SIG-M5 treated with dmso at 0.1 percent for 504 hours (cell line): ENCODE measurements around the gene GCG.

Source experiments
- DNase-seq: peaks from one replicate; lab custom pipeline; 2025; ENCODE audit not compliant: unreplicated experiment; lab: John Stamatoyannopoulos, UW

Gene GCG

DNA sequence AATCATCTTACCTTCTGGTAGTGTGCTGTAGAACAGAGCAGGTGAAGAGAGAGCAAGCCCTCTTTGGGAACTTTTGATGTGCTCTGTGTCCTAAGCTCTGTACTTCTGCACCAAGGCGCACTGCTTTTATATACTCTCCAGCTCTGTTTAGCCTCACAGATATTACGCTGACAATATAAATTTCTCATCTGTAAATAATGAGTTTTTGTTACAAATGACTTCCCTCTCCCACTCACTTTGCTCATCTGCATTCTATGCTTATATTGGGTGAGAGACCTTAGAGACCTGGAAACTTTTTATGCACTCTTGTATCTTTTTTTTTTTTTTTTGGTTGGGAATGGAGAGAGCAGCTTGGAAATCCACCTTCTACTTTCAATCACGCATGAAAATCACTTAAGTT is at the start of gene GCG:
Gene GCG (minus strand): TSS at position 101 of the 400 bp plus-strand sequence. CDS start 3,069 bp downstream, outside the sequence.
- no peak for DNase-seq

GRCh38 chr2:162200636-162201035 is 48.6 kb upstream of the GCG start:
- no peak for DNase-seq

GRCh38 chr2:162199913-162200312 is 47.9 kb upstream of the GCG start:
- DNase-seq = no peak

GRCh38 chr2:162198239-162198638 is 46.2 kb upstream of the GCG start:
- DNase-seq = no peak

- no peak for DNase-seq
Measured at GRCh38 chr2:162197069-162197825, 45.2 kb upstream of the GCG start.

DNA sequence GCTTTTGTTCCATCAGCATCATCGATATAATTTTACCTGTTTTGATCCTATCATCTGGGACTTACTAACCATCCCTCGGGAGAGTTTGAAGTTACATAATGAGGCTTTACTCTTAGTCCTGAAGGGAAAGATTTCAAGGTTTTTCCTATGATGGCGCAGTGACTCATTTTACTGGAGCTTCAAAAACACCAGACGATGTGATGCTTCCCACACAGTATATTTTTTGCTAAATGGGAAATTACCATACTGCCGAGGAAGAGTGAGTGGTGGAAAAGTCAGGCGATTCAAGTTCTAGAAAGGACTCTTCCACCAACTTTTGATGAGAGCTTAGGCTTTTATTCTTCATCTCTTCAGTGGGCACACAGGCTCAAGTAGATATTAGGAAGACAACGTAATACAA is 44.6 kb upstream of the GCG start:
- no peak for DNase-seq

- no peak for DNase-seq
Measured at GRCh38 chr2:162188451-162188850, 36.4 kb upstream of the GCG start.

DNA sequence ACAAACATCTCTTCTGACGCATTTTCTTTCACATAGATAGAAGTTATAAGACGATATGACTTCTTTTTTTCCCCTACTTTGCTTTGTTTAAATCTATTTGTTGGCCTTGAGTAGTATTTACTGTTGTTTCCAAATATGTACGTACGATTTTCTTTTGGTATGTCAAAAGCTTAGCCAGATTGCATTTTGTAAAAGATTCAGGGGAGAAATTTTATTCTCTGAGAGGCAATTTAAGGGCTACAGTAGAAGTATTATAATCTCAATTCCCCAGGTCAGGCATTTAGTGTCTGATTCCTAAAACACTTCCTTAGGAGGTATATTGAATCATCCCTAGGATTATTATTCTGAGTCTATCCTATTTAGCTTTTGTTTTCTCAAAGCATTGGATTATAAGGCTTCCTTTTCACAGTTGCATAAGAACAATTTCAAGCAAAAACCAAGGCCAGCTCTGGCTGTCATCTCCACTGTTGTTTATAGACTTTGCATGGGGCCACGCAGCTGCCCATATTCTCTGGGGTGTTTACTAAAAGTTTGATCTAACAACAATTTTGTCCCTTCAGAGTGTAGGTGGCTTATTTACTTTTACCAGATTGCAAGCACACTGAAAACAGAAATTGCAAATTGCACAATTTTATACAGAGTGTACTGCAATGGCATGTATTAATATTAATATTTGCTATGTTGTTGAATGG is 33.6 kb upstream of the GCG start:
- no peak for DNase-seq

DNA sequence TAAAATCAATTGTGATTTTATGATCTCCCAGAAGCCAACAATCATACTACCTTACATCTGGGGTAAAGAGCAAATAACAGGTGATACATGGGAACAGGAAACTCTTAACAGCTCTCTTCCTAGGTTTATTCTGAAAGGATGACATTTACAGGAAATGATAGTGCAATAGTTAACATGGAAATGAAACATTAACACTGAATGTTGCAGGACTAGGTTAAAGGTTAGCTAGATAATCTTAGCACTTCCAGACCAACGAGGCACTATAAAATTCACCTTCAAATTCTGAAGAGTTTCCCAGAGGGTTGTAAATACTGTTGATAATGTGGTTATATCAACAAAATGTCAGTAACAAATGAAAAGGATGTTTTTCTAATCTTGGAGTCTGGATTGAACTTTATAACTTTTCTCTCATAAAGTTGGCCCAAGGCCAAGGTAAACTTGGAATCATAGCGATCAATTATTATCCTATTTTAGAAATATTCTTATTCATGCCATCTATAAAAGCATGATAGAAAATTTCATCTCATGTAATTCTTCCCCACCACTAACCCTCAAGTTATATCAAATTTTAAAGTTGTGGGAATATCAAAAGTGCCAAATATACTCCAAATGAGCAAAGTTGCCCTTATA is 32.9 kb upstream of the GCG start:
- no peak for DNase-seq

DNA sequence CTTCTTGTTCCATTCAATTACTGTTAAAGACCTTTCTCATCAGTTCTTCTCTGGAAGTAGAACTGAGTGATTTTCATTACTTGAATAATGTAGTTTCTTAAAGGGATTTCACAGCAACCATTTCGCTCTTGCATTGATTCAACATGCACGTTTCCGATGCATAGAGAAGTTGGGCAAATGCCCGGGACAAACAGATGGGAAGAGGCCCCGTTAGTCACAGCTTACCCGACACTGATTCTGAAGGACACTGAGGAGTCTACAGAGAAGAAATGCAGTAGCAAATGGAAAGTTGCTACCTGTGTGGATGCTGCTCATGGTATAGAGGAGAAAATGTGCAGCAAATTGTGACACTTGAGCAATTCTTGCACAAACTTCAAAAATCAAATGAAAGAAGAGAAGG is 32.3 kb upstream of the GCG start:
- DNase-seq = no peak

- DNase-seq = no peak
Measured at GRCh38 chr2:162182395-162182794, 30.3 kb upstream of the GCG start.

- DNase-seq = no peak
Measured at GRCh38 chr2:162177301-162177700, 25.3 kb upstream of the GCG start.

- DNase-seq = no peak
Measured at GRCh38 chr2:162175714-162176113, 23.7 kb upstream of the GCG start.

- DNase-seq = no peak
Measured at GRCh38 chr2:162174746-162175145, 22.7 kb upstream of the GCG start.

DNA sequence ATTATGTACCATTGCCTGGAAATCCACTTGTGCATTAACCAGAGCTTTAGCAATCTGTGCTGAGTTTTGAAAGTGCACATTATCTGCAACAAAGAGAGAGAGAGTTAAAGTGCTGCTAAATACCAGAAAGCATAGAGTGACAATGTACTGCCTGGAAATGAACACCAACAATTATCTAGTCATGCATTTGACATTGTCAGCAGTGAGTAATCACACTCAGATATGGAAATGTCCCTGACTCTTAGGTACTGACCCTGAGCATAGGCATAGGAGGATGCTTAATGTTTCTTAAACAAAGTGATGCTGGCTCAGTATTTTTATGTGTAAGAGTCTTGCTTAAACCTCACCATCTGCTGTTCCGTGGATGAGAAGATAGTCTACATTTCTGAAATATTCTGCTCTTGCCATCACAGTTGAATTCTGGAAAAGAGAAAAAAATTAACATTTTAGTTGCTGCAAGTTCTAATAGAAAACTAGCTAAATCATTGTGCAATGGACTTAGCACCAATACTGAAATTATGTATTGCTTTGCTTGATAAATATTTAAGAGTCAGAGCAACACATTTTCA is 20.8 kb upstream of the GCG start:
- no peak for DNase-seq

DNA sequence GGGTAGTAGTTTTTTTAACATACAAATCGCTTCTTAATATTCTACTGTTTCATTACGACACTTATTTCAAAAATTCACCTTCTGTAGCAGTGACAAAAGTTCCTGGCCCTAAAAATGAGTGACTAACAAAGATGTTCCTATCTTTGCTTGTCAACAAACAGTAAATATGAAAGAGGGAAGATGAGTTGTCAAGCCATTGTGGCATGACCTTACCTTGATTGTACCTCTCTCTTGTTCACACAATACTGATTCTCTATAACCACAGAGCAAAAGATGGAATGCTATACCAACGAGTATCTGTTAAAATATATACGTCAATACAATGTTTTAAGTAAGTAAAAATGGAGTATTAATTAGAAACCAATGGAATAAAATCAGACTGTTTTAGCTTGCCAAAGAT is 14.7 kb upstream of the GCG start:
- no peak for DNase-seq

DNA sequence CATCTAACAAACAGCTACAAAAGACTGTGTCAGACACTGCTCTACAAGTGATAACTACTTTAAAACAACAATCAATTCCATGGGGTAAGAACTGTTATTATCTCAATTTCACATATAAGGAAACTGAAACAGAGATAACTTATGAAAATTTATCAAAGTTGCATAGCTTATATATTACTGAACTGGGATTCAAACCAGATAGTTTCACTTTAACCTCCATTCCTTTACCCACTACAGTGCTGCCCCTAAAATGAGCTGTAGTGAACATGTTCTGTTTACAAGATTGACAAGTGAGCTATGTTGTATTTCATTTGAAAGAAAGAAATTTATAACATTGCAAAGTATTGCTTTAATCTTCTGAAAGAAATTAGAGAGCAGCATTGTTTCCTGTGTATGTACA is 14.1 kb upstream of the GCG start:
- DNase-seq = no peak

DNA sequence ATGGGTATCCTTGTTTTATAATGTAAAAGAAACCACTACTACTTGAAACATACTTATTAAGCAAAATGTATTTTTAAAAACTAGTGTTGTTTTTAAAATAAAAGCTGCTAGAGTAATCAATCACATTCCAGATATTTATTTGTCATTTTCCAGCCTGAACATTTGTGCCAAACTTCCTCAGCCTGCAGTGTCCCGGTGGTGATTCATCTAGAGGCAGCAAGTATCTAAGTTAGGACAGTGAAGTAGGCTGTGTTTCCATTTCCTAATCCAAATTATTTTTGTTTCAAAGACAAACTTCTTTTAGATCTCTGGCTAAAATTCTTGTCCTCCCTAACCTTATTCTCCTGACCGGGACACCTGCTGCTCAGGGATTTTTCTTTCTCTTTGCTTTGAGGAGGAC is 12.8 kb upstream of the GCG start:
- no peak for DNase-seq

DNA sequence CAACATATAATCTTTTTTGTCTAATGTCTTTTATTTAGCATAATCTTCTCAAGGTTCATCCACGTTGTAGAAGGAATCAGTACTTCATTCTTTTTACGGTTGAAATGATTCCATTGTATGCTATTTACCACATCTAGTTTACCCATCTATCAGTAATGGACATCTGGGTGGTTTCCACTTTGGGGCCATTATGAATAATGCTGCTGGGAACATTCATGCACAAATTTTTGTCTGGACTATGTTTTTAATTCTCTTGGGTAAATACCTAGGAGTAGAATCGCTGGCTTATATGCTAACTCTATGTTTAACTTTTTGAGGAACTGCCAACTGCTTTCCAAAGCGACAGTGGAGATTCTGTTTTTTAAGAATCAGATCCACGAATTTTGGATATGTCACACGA is 7.4 kb upstream of the GCG start:
- DNase-seq = no peak

DNA sequence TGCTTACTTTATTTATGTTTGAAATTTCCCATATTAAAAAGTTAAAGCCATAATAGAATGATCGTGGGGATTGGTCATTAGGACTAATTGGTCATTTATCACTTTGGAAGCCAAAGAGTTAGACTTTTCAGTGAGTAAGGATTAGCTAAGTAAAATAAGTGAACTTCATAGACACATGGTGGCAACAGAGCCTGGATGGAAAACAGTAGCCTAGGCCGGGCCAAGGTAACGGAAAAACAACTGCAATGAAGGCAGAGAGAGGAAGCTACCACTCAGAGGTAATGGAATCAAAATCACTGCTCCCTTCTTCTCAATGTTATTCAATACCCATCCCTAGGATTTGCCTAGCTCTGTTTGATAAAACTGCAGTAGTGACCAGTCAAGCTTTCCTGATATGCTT is 4.1 kb upstream of the GCG start:
- DNase-seq = no peak

DNA sequence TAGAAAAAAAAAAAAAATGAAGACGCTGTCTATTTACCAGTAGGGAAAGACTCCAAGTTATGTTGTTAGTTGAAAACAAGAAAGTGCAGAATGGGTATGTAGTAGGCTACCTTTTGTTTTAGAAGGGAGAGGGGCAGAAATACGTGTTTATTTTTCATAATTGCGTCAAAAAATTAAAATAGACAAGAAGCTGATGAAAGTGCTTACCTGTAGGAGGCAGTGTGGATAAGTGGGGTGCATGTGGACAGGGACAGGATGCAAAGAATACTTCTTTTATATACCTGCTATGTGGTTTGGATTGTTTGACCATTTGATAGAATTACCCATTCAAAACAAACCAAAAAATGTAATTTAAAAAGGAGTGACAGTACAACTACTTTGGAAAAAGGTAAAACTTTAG is 3.0 kb upstream of the GCG start:
- no peak for DNase-seq
